Measurements from ENCODE around the gene SLFN14. TPM values are rescaled to one million over a fixed set of nuclear protein-coding genes. Genes with fewer than 3 reads are reported as not detected.

Gene SLFN14
- total RNA-seq, 5 donors from 2014 or later (not counting 1 experiment from before 2014, with no cell fraction given), result not detected

DNA sequence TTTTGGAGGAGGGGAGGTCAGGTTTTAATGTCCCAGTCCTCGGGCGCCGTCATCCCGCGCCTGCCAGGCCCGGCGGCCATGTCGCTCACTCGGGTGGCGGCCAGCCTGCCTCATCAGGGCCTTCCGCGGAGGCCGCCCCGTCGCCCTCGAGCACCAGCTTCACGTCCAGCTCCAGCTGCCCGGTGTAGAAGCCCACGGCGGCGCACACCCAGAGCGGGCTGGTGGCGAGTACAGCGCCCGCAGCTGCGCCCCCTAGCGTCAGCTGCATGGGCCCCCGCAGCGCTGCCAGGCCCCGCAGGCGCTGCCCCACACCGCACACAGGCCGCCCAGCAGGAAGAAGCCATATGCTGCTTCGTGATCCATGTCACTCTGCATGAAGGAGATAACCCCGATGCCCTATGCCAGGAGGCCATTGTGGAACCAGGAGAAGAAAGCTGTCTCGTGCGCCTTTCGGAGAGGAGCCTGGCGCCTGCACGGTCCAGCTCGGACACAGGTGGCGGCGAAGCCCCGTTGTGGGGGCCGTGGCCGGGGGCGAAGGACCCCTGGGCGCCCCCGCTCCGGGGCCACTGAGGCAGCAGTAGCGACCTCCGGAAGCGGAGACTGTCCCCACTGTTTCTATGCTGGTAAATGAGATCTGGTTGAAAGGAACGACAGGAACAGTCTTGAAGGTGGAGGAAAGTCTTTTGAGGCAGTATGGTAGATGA lies 36.1 kb upstream of the SLFN14 start:
- Mint-ChIP-seq H3K4me3 (no peak overlapping the region), H3K27me3 (no peaks in the 10 kb centered on the region), H3K9me3 (no peaks in the 10 kb centered on the region), H3K4me1 (peaks cover 9 to 18% (median 13%) of the 10 kb centered on the region in 3 donors), H3K27ac (no peak overlapping the region), H3K36me3 (peaks cover 54% of the 10 kb centered on the region)
- WGBS (ENCODE audit: insufficient coverage), result over 99% methylated on average over 51 of the region's 54 CpGs
- H3K36me3 ChIP-seq (ENCODE audit: control insufficient read depth in 2 of 2, extremely low read depth in 1 of 2, insufficient read depth in 1 of 2, low read length in 1 of 2), result peaks cover 10 to 76% of the 10 kb centered on the region in 2 donors
- CTCF ChIA-PET, result interaction anchor here (0.7 to 1.0 kb wide), 3 partner anchors 17 to 173 kb away, joined by 3 to 4 read pairs (median 4); no protein-coding TSS in a partner anchor
- H3K4me3 ChIP-seq (ENCODE audit: control insufficient read depth in 1 of 2, extremely low read depth in 1 of 2, low read length in 1 of 2), result no peak overlapping the region
- POLR2A ChIA-PET, result no interaction called here
- no peak for ATAC-seq (replicated peaks in 1 of 4)
- no peak overlapping the region for H3K27ac ChIP-seq (ENCODE audit: low read length)
- H3K9me3 ChIP-seq, result no peaks in the 10 kb centered on the region
- H3K4me1 ChIP-seq (ENCODE audit: control insufficient read depth in 1 of 2, extremely low read depth in 1 of 2, insufficient read depth in 2 of 2, low read length in 2 of 2), result no peaks in the 10 kb centered on the region
- no peak for DNase-seq
- no peaks in the 10 kb centered on the region for H3K27me3 ChIP-seq (replicated peaks in 1 of 2; ENCODE audit: control insufficient read depth in 2 of 2, extremely low read depth in 1 of 2, insufficient read depth in 2 of 2, low read length in 1 of 2)

DNA sequence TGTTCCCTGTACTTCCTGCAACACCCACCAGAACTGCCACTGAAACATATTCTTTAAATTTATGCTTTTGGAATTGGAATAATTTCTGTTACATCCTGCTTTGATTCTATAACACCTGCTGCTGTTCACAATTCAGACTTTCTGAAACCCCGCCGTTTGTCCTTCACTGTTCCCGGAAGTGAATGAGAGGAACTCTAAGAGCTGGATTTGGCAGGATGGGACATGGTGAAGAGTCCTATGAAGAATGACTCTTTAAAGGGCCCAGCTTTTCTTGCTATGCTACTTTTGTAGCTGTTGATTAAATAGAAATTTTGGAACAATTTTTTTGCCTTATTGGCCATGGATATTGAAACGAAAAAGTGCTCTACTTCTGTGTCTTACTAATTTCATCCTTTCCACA lies 35.5 kb upstream of the SLFN14 start:
- CTCF ChIA-PET, result interaction anchor here (0.7 to 1.0 kb wide), 2 partner anchors 40 to 172 kb away, joined by 3 to 4 read pairs; no protein-coding TSS in a partner anchor
- Mint-ChIP-seq H3K4me1 (peaks cover 9 to 20% (median 13%) of the 10 kb centered on the region in 3 donors), H3K4me3 (peak overlapping the region in 1 of 3 donors; percentile 11), H3K27me3 (no peaks in the 10 kb centered on the region), H3K9me3 (no peaks in the 10 kb centered on the region), H3K36me3 (peaks cover 54% of the 10 kb centered on the region), H3K27ac (no peak overlapping the region)
- Histone ChIP-seq H3K4me1 (ENCODE audit: control insufficient read depth in 1 of 2, extremely low read depth in 1 of 2, insufficient read depth in 2 of 2, low read length in 2 of 2) (no peaks in the 10 kb centered on the region), H3K9me3 (no peaks in the 10 kb centered on the region), H3K27me3 (replicated peaks in 1 of 2; ENCODE audit: control insufficient read depth in 2 of 2, extremely low read depth in 1 of 2, insufficient read depth in 2 of 2, low read length in 1 of 2) (no peaks in the 10 kb centered on the region), H3K4me3 (ENCODE audit: control insufficient read depth in 1 of 2, extremely low read depth in 1 of 2, low read length in 1 of 2) (no peak overlapping the region), H3K27ac (ENCODE audit: low read length) (no peak overlapping the region), H3K36me3 (ENCODE audit: control insufficient read depth in 2 of 2, extremely low read depth in 1 of 2, insufficient read depth in 1 of 2, low read length in 1 of 2) (peaks cover 10 to 70% of the 10 kb centered on the region in 2 donors)
- WGBS (ENCODE audit: insufficient coverage), result 100% methylated on average over 1 of the region's 4 CpGs
- POLR2A ChIA-PET, result interaction anchor here (0.5 to 0.6 kb wide), 2 partner anchors 11 to 125 kb away, joined by 3 read pairs; no protein-coding TSS in a partner anchor
- ATAC-seq (replicated peaks in 1 of 4), result no peak
- no peak for DNase-seq

DNA sequence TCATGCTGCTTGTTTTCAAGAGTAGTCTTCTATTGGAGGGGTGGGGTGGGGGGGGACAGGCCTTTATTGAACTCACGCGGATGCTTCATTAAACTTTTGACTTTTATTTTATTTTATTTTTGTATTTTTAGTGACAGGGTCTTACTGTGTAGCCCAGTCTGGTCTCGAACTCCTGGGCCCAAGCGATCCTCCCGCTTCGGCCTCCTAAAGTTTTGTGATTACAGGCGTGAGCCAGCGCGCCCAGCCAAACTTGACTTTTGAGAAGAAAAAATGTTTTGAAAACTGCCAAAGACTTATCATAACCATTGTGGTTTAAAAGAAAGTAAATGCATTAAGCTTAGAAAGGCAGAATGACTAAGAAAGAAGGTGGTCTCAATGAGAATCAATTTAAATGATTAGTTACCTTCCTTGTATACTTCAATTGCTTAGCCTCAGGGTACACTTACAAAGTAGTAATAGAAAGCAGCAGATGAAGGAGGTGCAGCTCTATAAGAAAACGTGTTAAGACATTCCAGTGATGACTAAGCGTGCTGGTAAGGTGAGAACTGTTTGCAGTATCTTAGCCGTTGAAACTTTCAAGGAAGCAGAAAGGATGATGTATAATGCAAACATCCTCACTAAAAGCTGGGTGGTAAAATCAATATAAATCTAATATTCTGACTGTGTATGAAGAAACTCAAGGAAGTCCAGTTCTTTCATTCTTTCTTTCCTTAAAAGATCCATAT lies 27.7 kb upstream of the SLFN14 start:
- POLR2A ChIA-PET, result interaction anchor here (0.6 to 2.0 kb wide), 5 partner anchors 10 to 447 kb away, joined by 3 to 9 read pairs (median 4); partner anchors contain the start of genes PEX12 (in 2 of the 2) and NLE1 (in 1 of the 2)
- Mint-ChIP-seq H3K4me3 (peak overlapping the region; percentile 93 to 98 (median 96)), H3K4me1 (peaks cover 40 to 47% (median 43%) of the 10 kb centered on the region in 3 donors), H3K9me3 (no peaks in the 10 kb centered on the region), H3K27ac (peak overlapping the region; percentile 96 to 99), H3K36me3 (peaks cover 1% of the 10 kb centered on the region), H3K27me3 (no peaks in the 10 kb centered on the region)
- 92% methylated on average over 5 of the region's 12 CpGs for WGBS (ENCODE audit: insufficient coverage)
- DNase-seq, result peak in 2 of 35 experiments; percentile 11 to 41
- peaks cover 0 to 4% of the 10 kb centered on the region in 2 experiments for H3K27me3 ChIP-seq (replicated peaks in 1 of 2; ENCODE audit: control insufficient read depth in 2 of 2, extremely low read depth in 1 of 2, insufficient read depth in 2 of 2, low read length in 1 of 2)
- CTCF ChIA-PET, result interaction anchor here (0.6 to 1.8 kb wide), 5 partner anchors 9 to 544 kb away, joined by 3 to 5 read pairs (median 4); partner anchors contain the start of gene PEX12 (in 1 of the 2)
- no peaks in the 10 kb centered on the region for H3K9me3 ChIP-seq
- peaks cover 0 to under 1% of the 10 kb centered on the region in 2 donors for H3K36me3 ChIP-seq (ENCODE audit: control insufficient read depth in 2 of 2, extremely low read depth in 1 of 2, insufficient read depth in 1 of 2, low read length in 1 of 2)
- peak overlapping the region in 1 of 2 donors; percentile 74 for H3K4me3 ChIP-seq (ENCODE audit: control insufficient read depth in 1 of 2, extremely low read depth in 1 of 2, low read length in 1 of 2)
- H3K27ac ChIP-seq (ENCODE audit: low read length), result peak overlapping the region; percentile 94
- ATAC-seq (replicated peaks in 1 of 4), result no peak
- H3K4me1 ChIP-seq (ENCODE audit: control insufficient read depth in 1 of 2, extremely low read depth in 1 of 2, insufficient read depth in 2 of 2, low read length in 2 of 2), result peaks cover 11 to 20% of the 10 kb centered on the region in 2 experiments

DNA sequence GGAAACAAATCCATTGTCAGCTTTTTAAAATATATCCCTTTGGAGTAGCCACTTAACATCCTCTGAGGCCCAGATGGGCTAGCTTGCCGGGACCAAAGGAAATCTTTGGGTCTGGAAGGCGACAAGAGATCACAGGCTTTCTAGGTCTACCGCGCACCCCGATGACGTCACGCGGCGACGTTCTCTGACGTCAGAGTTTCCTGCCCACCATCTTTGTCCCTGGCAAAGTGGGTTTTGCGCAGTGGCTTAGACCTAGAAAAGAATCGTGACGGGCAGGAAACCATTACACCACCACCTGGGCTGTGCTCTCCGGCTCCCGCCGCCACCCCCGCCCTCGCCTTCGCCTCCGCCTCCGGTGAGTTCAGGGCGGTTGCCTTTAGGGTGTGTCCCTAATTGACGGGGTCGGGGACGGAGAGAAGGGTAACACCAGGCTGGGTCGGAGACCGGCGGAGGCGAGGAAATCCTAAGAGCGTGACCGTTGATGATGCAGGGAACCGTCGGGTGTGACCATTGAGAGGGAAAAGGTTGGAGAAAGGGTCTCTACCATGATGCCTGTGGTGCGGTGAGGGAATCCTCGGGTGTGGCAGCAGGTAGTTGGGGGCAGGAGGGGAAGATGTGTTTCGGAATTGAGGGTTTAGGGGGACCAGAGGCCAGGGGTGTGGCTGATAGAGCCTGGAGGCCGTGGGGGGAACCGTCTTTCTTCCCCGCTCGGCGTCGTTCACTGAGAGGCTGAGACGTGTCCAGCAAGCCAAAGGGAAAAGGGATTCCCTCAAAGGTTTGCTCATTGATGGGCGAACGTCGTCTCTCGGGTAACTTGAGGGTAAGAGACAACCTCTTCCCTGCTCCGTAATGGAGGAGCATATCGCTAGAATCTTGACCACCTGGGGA lies 26.7 kb upstream of the SLFN14 start, which contains the start of gene AP2B1:
Gene AP2B1 (plus strand): TSS at position 249 of the 888 bp plus-strand sequence. CDS start 6,709 bp downstream, outside the sequence.
- POLR2A ChIA-PET, result interaction anchor here (0.6 to 1.5 kb wide), 7 partner anchors 9 to 417 kb away, joined by 3 to 15 read pairs (median 4); partner anchors contain the start of gene PEX12 (in 2 of the 2)
- Histone ChIP-seq H3K36me3 (ENCODE audit: control insufficient read depth in 2 of 2, extremely low read depth in 1 of 2, insufficient read depth in 1 of 2, low read length in 1 of 2) (no peaks in the 10 kb centered on the region), H3K9me3 (no peaks in the 10 kb centered on the region), H3K27me3 (replicated peaks in 1 of 2; ENCODE audit: control insufficient read depth in 2 of 2, extremely low read depth in 1 of 2, insufficient read depth in 2 of 2, low read length in 1 of 2) (peaks cover 0 to 4% of the 10 kb centered on the region in 2 experiments), H3K4me3 (ENCODE audit: control insufficient read depth in 1 of 2, extremely low read depth in 1 of 2, low read length in 1 of 2) (peak within 1 kb of the TSS; percentile 65 to 74), H3K27ac (ENCODE audit: low read length) (peak within 1 kb of the TSS; percentile 94), H3K4me1 (ENCODE audit: control insufficient read depth in 1 of 2, extremely low read depth in 1 of 2, insufficient read depth in 2 of 2, low read length in 2 of 2) (peaks cover 11 to 20% of the 10 kb centered on the region in 2 experiments)
- DNase-seq, result peak; percentile 90 to 100 (median 94)
- peak within 1 kb of the TSS; percentile 93 to 98 (median 96) for H3K4me3 Mint-ChIP-seq
- ATAC-seq (replicated peaks in 1 of 4), result peak; percentile 98 to 99 (median 99)
- no peaks in the 10 kb centered on the region for H3K36me3 Mint-ChIP-seq
- H3K9me3 Mint-ChIP-seq, result no peaks in the 10 kb centered on the region
- CTCF ChIA-PET, result interaction anchor here in 1 of 2 donors (1.1 kb wide), 1 partner anchor 9 kb away, joined by 6 read pairs; the partner anchor contains the start of gene PEX12
- under 1% methylated on average over 43 of the region's 50 CpGs for WGBS (ENCODE audit: insufficient coverage)
- no peaks in the 10 kb centered on the region for H3K27me3 Mint-ChIP-seq
- peak within 1 kb of the TSS; percentile 96 to 99 for H3K27ac Mint-ChIP-seq
- peaks cover 38 to 43% (median 38%) of the 10 kb centered on the region in 3 donors for H3K4me1 Mint-ChIP-seq

DNA sequence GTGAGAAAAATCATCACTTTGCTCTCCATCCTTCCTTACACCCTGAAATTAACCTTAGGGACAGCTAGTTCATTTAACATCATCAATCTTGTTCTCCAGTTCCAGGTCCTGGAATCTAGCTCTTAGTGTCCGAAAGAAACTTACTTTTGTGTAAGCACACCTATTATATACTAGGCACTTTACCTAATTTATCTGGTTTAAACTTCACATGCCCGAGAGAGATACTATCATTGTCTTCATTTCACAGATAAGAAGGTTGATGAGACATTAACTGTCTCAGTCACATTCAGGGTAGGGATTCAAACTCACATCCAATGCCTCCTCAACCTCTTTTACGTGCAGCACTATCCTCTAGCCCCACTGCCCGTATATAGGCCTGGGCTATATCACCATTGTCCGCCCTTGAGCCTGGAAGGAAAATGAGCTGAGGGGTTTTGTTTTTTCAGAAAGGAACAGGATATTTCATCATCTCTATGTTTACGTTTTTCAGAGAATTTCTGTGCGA lies 26.0 kb upstream of the SLFN14 start:
- peaks cover 11 to 20% of the 10 kb centered on the region in 2 experiments for H3K4me1 ChIP-seq (ENCODE audit: control insufficient read depth in 1 of 2, extremely low read depth in 1 of 2, insufficient read depth in 2 of 2, low read length in 2 of 2)
- Mint-ChIP-seq H3K27me3 (no peaks in the 10 kb centered on the region), H3K4me1 (peaks cover 38 to 43% (median 38%) of the 10 kb centered on the region in 3 donors), H3K9me3 (no peaks in the 10 kb centered on the region), H3K4me3 (peak overlapping the region; percentile 93 to 98 (median 96)), H3K27ac (peak overlapping the region; percentile 96 to 99), H3K36me3 (no peaks in the 10 kb centered on the region)
- POLR2A ChIA-PET, result interaction anchor here (0.6 to 1.5 kb wide), 9 partner anchors 8 to 416 kb away, joined by 3 to 15 read pairs (median 3); partner anchors contain the start of gene PEX12 (in 2 of the 2)
- ATAC-seq (replicated peaks in 1 of 4), result peak; percentile 2 to 10 (median 6)
- peak overlapping the region; percentile 94 for H3K27ac ChIP-seq (ENCODE audit: low read length)
- DNase-seq, result peak in 2 of 35 experiments; percentile 2 to 5
- CTCF ChIA-PET, result interaction anchor here (0.8 to 1.1 kb wide), 2 partner anchors 8 to 36 kb away, joined by 4 to 6 read pairs; partner anchors contain the start of gene PEX12 (in 1 of the 2)
- WGBS (ENCODE audit: insufficient coverage), result 0% methylated on average over 2 of the region's 7 CpGs
- H3K27me3 ChIP-seq (replicated peaks in 1 of 2; ENCODE audit: control insufficient read depth in 2 of 2, extremely low read depth in 1 of 2, insufficient read depth in 2 of 2, low read length in 1 of 2), result peaks cover 0 to 4% of the 10 kb centered on the region in 2 experiments
- no peaks in the 10 kb centered on the region for H3K9me3 ChIP-seq
- peak overlapping the region; percentile 65 to 74 for H3K4me3 ChIP-seq (ENCODE audit: control insufficient read depth in 1 of 2, extremely low read depth in 1 of 2, low read length in 1 of 2)
- H3K36me3 ChIP-seq (ENCODE audit: control insufficient read depth in 2 of 2, extremely low read depth in 1 of 2, insufficient read depth in 1 of 2, low read length in 1 of 2), result no peaks in the 10 kb centered on the region
